DMS114 treated with DMSO at 0.1 percent for 48 hours (cell line): ENCODE measurements around the gene PRKN.

ENCODE experiments used
- DNase-seq: peaks from one replicate; lab custom pipeline; 2025; ENCODE audit not compliant: unreplicated experiment; lab: John Stamatoyannopoulos, UW

The PRKN gene

GRCh38 chr6:162711376-162711775, 16.2 kb downstream of the PRKN start:
- no peak for DNase-seq

- DNase-seq, result no peak
Measured at GRCh38 chr6:162710936-162711335, 16.6 kb downstream of the PRKN start.

GRCh38 chr6:162710419-162710818, 17.1 kb downstream of the PRKN start:
- DNase-seq, result no peak

GRCh38 chr6:162709431-162709830, 18.1 kb downstream of the PRKN start:
- DNase-seq, result no peak

GRCh38 chr6:162708971-162709370, 18.6 kb downstream of the PRKN start:
- DNase-seq, result no peak

DNA sequence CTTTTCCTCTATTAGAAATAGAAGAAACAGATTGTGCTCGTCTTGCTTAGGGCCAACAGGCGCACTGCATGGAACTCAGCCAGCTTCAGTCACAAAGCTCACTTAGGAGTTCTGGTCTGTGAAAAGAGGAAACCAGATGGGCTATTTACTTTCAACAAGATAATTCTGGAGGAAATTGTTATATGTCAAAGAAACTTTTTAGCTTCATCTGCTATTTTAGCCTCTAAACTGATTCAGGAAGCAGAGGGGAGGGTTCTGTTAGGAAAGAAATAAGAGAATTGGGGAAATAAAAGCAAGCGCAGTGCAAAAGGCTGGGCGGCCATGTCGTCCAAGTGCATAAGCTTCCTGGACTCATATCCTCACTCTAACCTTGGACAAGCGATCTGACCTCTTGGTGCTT, 21.3 kb downstream of the PRKN start:
- no peak for DNase-seq

DNA sequence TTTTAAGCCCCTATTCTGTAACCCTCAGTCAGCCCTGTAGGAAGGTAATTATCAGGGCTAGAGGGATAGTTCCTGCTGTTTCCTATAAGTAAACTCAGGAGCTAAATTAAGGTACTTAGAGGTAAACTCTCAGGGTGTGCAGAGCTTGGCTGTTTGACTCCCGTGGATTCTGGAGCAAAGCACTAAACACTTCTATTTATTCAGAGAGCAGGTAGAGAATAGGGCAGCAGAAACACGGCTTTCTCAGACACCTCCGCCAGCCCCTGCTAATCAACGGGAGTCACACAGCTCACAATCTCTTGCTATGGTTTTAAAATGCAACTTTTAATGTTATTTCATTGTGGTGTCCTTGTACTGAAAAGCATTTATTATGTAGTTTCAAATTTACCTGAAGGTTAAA, 21.8 kb downstream of the PRKN start:
- DNase-seq, result no peak

- no peak for DNase-seq
Measured at GRCh38 chr6:162704001-162704400, 23.6 kb downstream of the PRKN start.

DNA sequence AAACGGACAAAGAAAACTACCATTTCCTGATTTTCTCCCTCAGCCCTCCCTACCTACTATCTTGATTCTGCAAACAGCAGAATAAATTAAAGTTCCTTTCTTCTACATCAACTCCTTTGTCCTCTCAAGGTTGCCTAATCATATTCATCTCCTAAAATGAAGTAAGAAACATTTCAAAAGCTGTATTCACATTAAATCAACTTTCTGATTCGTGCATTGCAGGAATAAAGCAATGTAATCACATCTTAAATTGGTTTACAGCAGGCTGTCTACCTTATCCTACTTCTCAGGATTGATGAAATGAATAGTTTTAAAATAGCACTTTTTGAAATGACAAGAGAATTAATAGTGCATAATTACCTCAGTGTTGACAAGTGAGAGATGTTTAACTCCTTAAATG, 25.1 kb downstream of the PRKN start:
- DNase-seq, result no peak

DNA sequence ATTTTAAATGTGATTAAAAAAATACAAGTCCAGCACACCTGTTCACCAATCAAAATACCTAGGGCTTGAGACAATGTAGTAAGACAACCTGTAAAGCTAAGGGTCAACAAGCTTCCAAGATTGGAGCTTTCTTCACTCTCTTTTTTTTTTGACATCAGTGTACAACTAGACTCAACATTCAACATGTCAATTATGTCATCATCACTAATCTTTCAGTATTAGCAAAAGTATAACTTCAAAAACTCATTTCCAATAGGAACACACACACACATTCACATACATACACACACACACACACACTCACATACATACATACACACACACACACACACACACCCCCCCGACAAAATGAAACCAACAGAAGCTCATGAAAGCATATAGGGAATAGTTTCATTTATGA, 26.0 kb downstream of the PRKN start:
- DNase-seq, result no peak

GRCh38 chr6:162700966-162701365, 26.6 kb downstream of the PRKN start:
- DNase-seq, result no peak

- no peak for DNase-seq
Measured at GRCh38 chr6:162699961-162700360, 27.6 kb downstream of the PRKN start.

DNA sequence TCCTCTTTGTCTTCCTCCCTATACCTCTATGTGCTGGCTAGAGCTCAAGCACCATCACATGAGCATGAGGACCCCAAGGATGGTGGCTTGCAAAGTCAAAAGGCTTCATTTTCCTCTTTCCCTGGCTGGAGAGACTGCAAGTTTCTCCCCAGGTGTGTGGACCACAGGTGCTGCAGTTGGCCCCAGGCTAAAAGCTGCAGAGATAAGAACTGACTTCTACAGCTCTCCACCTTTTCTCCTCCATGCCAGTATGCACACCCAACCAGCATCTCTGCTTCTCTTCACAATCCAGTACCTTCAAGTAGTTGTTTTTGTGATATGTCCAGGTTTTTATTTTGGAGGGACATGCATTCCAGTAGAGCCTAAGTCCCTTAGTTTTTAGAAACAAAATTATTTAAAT, 29.1 kb downstream of the PRKN start:
- no peak for DNase-seq

DNA sequence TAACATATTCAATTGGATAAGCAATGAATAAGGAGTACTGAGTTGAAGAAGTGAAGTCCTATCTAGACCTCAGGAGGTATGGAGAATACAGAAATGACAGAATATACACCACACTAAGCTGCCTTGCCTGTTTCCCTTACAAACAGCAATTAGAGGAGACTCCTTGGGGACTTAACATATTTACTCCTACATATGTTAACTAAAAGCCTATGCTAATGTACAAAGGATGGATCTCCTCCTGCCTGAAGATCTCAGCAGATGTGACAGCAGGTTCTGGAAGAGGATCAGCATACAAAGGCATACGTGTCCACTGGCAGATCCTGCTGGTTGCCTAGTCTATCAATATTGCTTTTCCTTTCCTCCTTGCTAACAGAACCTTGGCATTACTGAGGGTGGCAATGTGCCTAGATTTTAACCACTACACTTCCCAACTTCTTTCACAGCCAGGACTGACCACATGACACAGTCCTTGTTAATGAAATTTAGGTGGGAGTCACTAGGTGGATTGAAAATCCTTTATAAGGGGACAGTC, 29.6 kb downstream of the PRKN start:
- DNase-seq, result no peak

- no peak for DNase-seq
Measured at GRCh38 chr6:162690158-162690557, 37.4 kb downstream of the PRKN start.

DNA sequence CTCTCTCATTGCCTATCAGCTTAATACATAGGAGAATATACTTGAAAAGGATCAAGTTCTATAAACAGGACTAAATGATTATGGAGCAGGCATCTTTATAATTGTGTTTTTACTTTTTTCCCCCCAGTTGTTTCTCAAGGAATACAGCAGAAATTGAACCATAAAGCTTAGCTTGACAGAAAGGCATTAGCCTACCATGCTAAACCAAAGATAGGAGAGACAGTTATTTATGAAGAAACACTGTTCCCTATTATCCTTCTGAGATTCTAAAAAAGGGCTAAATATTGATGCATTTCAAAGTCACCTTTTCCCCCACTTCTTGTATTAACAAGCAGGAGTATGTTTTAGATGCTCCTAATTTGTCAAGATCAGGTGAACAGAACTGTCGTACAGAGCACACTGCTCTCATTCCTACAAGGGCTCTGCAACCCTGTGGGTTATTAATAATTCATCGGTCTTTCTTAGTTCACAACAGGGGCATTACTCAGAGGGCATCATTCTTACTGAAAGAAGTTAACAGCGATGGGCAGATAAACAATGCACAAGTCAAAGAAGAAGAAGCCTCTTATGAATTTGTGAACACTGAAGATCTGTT, 38.7 kb downstream of the PRKN start:
- no peak for DNase-seq

DNA sequence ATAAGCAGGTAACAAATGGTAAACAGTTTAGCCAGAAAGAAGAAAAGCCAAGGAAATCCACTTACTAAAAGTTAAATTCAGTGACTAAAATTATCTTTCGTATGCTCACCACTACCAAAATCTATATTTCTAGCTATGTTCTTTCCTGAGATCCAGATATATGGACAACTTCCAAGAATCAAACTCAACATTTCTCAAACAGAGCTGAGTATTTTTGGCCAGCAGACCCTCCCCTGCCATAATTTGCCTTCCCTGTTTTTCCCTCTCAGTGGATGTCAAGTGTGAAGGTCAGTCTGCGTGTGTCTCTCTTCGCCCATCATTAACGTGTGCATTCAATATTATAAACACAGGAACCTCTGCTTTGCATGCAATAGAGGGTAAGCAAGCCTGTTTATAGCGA, 42.0 kb downstream of the PRKN start:
- no peak for DNase-seq

GRCh38 chr6:162684961-162685360, 42.6 kb downstream of the PRKN start:
- DNase-seq, result no peak

- DNase-seq, result no peak
Measured at GRCh38 chr6:162684052-162684451, 43.5 kb downstream of the PRKN start.

DNA sequence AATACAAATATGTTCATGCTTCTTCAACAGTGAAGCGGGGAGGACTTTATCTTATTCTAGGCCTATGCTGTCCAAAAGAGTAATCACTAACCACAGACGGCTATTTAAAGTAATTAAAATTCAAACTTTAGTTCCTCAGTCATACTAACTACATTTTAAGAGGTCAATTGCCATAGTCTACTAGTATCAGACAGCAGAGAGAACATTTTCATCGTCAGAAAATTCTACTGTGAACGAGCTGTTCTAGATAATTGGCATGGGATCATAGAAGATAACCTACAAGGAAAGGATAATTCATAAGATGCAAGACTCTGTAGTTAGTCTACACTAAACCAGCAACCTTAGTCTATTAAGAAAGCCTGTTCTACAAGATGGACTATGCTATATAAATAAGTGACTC, 44.4 kb downstream of the PRKN start:
- no peak for DNase-seq

GRCh38 chr6:162681447-162681846, 46.1 kb downstream of the PRKN start:
- no peak for DNase-seq

- DNase-seq, result no peak
Measured at GRCh38 chr6:162680871-162681270, 46.7 kb downstream of the PRKN start.

GRCh38 chr6:162680367-162680766, 47.2 kb downstream of the PRKN start:
- no peak for DNase-seq
